MCF 10A (cell line): ENCODE data around the gene FJX1. TPM values are rescaled to one million over a fixed set of nuclear protein-coding genes. Genes with fewer than 3 reads are reported as not detected.
A peak's percentile ranks its signal among the peaks of the same experiment; 100 is the strongest.

Experiments used
- BruUV-seq: library from RNA; stranded (reverse); fragments of 400-500 nt; replicated peaks from 2 replicates; lab custom pipeline; 2021; lab: Mats Ljungman, UMichigan
- CTCF ChIA-PET: fragments of 300-600 bp; sonication (Branson Sonifier 250); formaldehyde crosslinking; extraction: SDS; loops from one replicate; lab custom pipeline; 2021; ENCODE audit warnings: antibody characterized with exemption, inconsistent platforms; lab: Yijun Ruan, JAX
- POLR2A ChIA-PET: fragments of 300-600, 350-650 bp; sonication (Branson Sonifier 250); formaldehyde crosslinking; extraction: SDS; loops from one replicate; lab custom pipeline; 2020; ENCODE audit warnings: antibody characterized with exemption, inconsistent platforms; lab: Yijun Ruan, JAX
- DNase-seq: peaks from one replicate; pipeline ENCODE4 v3.0.0-alpha.2; 2018; ENCODE audit not compliant: unreplicated experiment
- H3K27ac Mint-ChIP-seq: one replicate; pipeline ENCODE4 v1.8.0; 2022; ENCODE audit warnings: mild to moderate bottlenecking, low read depth, mixed read lengths; ENCODE audit not compliant: unreplicated experiment
- H3K27me3 Mint-ChIP-seq: one replicate; pipeline ENCODE4 v1.8.0; 2022; ENCODE audit warnings: mixed read lengths; ENCODE audit not compliant: insufficient read depth, unreplicated experiment
- H3K36me3 Mint-ChIP-seq: one replicate; pipeline ENCODE4 v1.8.0; 2022; ENCODE audit warnings: mild to moderate bottlenecking, moderate library complexity, mixed read lengths; ENCODE audit not compliant: insufficient read depth, unreplicated experiment
- H3K4me1 Mint-ChIP-seq: one replicate; pipeline ENCODE4 v1.8.0; 2022; ENCODE audit warnings: mixed read lengths; ENCODE audit not compliant: insufficient read depth, unreplicated experiment
- H3K4me3 Mint-ChIP-seq: one replicate; pipeline ENCODE4 v1.8.0; 2022; ENCODE audit warnings: mild to moderate bottlenecking, moderate library complexity, mixed read lengths; ENCODE audit not compliant: unreplicated experiment
- H3K9me3 Mint-ChIP-seq: one replicate; pipeline ENCODE4 v1.8.0; 2022; ENCODE audit warnings: mixed read lengths; ENCODE audit not compliant: unreplicated experiment
- CTCF ChIP-seq: fragments of 200-600 bp; IDR thresholded peaks from one replicate; pipeline ENCODE4 v1.8.0; 2022; ENCODE audit warnings: antibody characterized with exemption, mild to moderate bottlenecking; ENCODE audit not compliant: unreplicated experiment
- intact Hi-C: fragments of 100-400 bp; cut with micrococcal nuclease; formaldehyde crosslinking; loops from 2 replicates; pipeline ENCODE4 v1.14.1; 2022
- total RNA-seq: library from RNA; stranded (reverse); gene quantifications from 2 replicates; pipeline ENCODE4 v1.2.3, GENCODE V29; 2022

The FJX1 gene
- total RNA-seq, 1 experiment from 2014 or later, result 53.7 TPM

GRCh38 chr11:35639591-35640179, 21.4 kb downstream of the FJX1 start:
- DNase-seq, result no peak
- intact Hi-C loops, result no loop called here
- no peaks in the 10 kb centered on the region for H3K9me3 Mint-ChIP-seq
- H3K27me3 Mint-ChIP-seq, result no peaks in the 10 kb centered on the region
- H3K4me1 Mint-ChIP-seq, result no peaks in the 10 kb centered on the region
- no peak overlapping the region for H3K4me3 Mint-ChIP-seq
- TF ChIP-seq CTCF, result no peak
- BruUV-seq, result no TSS peak
- H3K36me3 Mint-ChIP-seq, result no peaks in the 10 kb centered on the region
- CTCF ChIA-PET, result no interaction called here
- POLR2A ChIA-PET, result interaction anchor here (0.9 kb wide), 1 partner anchor 22 kb away, joined by 3 read pairs; no protein-coding TSS in a partner anchor
- H3K27ac Mint-ChIP-seq, result no peak overlapping the region

GRCh38 chr11:35641171-35641897, 23.1 kb downstream of the FJX1 start:
- ChIA-PET POLR2A (no interaction called here), CTCF (interaction anchor here (0.7 to 1.3 kb wide), 3 partner anchors 12 to 51 kb away, joined by 3 to 4 read pairs (median 4); no protein-coding TSS in a partner anchor)
- Mint-ChIP-seq H3K4me1 (no peaks in the 10 kb centered on the region), H3K36me3 (no peaks in the 10 kb centered on the region), H3K9me3 (no peaks in the 10 kb centered on the region), H3K27ac (no peak overlapping the region), H3K27me3 (no peaks in the 10 kb centered on the region), H3K4me3 (no peak overlapping the region)
- intact Hi-C loops, result no loop called here
- BruUV-seq, result no TSS peak
- TF ChIP-seq CTCF, result no peak
- no peak for DNase-seq

- TF ChIP-seq CTCF, result no peak
- Mint-ChIP-seq H3K36me3 (no peaks in the 10 kb centered on the region), H3K4me3 (no peak overlapping the region), H3K4me1 (no peaks in the 10 kb centered on the region), H3K9me3 (no peaks in the 10 kb centered on the region), H3K27ac (no peak overlapping the region), H3K27me3 (no peaks in the 10 kb centered on the region)
- intact Hi-C loops, result no loop called here
- no peak for DNase-seq
- CTCF ChIA-PET, result no interaction called here
- POLR2A ChIA-PET, result interaction anchor here (0.6 to 1.0 kb wide), 2 partner anchors 20 to 34 kb away, joined by 4 read pairs; partner anchors contain the start of gene TRIM44
- BruUV-seq, result no TSS peak
Measured at GRCh38 chr11:35641964-35642363, 23.7 kb downstream of the FJX1 start.

- Mint-ChIP-seq H3K4me3 (no peak overlapping the region), H3K27me3 (no peaks in the 10 kb centered on the region), H3K9me3 (no peaks in the 10 kb centered on the region), H3K27ac (no peak overlapping the region), H3K36me3 (no peaks in the 10 kb centered on the region), H3K4me1 (peaks cover 9% of the 10 kb centered on the region)
- BruUV-seq, result no TSS peak
- intact Hi-C loops, result no loop called here
- CTCF ChIA-PET, result interaction anchor here (0.7 to 1.1 kb wide), 3 partner anchors 53 to 1348 kb away, joined by 3 to 5 read pairs (median 4); no protein-coding TSS in a partner anchor
- TF ChIP-seq CTCF, result no peak
- POLR2A ChIA-PET, result no interaction called here
- peak; percentile 52 for DNase-seq
Measured at GRCh38 chr11:35647421-35648093, 29.3 kb downstream of the FJX1 start.
